HCT116 (cell line): ENCODE measurements around the gene LANCL3.
"Not testable (repeated sequence)": the region's sequence is repeated elsewhere in the genome, so short reads cannot be mapped to it uniquely, and the experiment has no call there.

Experiments
- EGR1 ChIP-seq: IDR thresholded peaks from 2 replicates; pipeline ENCODE4 v1.6.1; 2012; ENCODE audit warnings: low read depth
- EZH2 ChIP-seq: fragments of 200-600 bp; sonication (generic); IDR thresholded peaks from 2 replicates; pipeline ENCODE4 v1.6.1; 2017; ENCODE audit warnings: antibody characterized with exemption, mixed run types
- EZH2phosphoT487 ChIP-seq: fragments of 200-600 bp; IDR thresholded peaks from 2 replicates; pipeline ENCODE4 v1.6.1; 2018; ENCODE audit warnings: antibody characterized with exemption, borderline replicate concordance
- JUND ChIP-seq: IDR thresholded peaks from 2 replicates; pipeline ENCODE4 v1.6.1; 2012
- POLR2A ChIP-seq: IDR thresholded peaks from 2 replicates; pipeline ENCODE4 v1.7.0; 2011; ENCODE audit warnings: borderline replicate concordance; ENCODE audit not compliant: insufficient read depth, insufficient read length; ENCODE audit errors: extremely low read depth
- POLR2AphosphoS5 ChIP-seq: IDR thresholded peaks from 2 replicates; pipeline ENCODE4 v1.6.1; 2011; ENCODE audit warnings: mild to moderate bottlenecking, low read depth, low read length, moderate library complexity
- RAD21 ChIP-seq: IDR thresholded peaks from 2 replicates; pipeline ENCODE4 v1.6.1; 2012; ENCODE audit warnings: low read depth, mild to moderate bottlenecking
- SIN3A ChIP-seq: IDR thresholded peaks from 2 replicates; pipeline ENCODE4 v1.6.1; 2012; ENCODE audit warnings: low read depth
- ZNF274 ChIP-seq: fragments of 200-500 bp; sonication (Bioruptor generic); IDR thresholded peaks from 2 replicates; pipeline ENCODE4 v1.6.1; 2014; ENCODE audit warnings: mild to moderate bottlenecking, low read depth, low read length, inconsistent platforms
- TF ChIP-seq, protein P1 (sequence below), 3 experiments: fragments of 200-600 bp in 1 of 3; sonication (generic) in 1 of 3; IDR thresholded peaks in 2 of 3; conservative IDR thresholded peaks in 1 of 3; 2 replicates each; pipeline ENCODE4 v1.5.1; 2012 to 2017; ENCODE audit warnings: low read depth in 2 of 3, low read length in 2 of 3, antibody characterized with exemption in 1 of 3, borderline replicate concordance in 1 of 3, control low read depth in 1 of 3, mild to moderate bottlenecking in 1 of 3, mixed read lengths in 1 of 3, mixed run types in 1 of 3, moderate library complexity in 1 of 3; ENCODE audit not compliant: insufficient read depth in 1 of 3
- TF ChIP-seq, protein P2 (sequence below): IDR thresholded peaks from 2 replicates; pipeline ENCODE4 v1.6.1; 2012
- TF ChIP-seq, protein P3 (sequence below): IDR thresholded peaks from 2 replicates; pipeline ENCODE4 v1.6.1; 2012; ENCODE audit warnings: low read depth
- TF ChIP-seq, protein P4 (sequence below): IDR thresholded peaks from 2 replicates; pipeline ENCODE4 v1.6.1; 2011; ENCODE audit warnings: mild to moderate bottlenecking, low read length, moderate library complexity; ENCODE audit not compliant: insufficient replicate concordance; ENCODE audit errors: extremely low read depth

DNA sequence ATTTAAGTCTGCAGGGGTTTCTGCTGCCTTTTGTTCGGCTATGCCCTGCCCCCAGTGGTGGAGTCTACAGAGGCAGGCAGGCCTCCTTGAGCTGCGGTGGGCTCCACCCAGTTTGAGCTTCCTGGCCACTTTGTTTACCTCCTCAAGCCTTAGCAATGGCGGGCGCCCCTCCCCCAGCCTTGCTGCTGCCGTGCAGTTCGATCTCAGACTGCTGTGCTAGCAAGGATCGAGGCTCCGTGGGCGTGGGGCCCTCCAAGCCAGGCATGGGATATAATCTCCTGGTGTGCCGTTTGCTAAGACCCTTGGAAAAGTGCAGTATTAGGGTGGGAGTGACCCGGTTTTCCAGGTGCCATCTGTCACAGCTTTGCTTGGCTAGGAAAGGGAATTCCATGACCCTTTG lies 15.9 kb downstream of the LANCL3 start:
- TF ChIP-seq, protein P1, sequence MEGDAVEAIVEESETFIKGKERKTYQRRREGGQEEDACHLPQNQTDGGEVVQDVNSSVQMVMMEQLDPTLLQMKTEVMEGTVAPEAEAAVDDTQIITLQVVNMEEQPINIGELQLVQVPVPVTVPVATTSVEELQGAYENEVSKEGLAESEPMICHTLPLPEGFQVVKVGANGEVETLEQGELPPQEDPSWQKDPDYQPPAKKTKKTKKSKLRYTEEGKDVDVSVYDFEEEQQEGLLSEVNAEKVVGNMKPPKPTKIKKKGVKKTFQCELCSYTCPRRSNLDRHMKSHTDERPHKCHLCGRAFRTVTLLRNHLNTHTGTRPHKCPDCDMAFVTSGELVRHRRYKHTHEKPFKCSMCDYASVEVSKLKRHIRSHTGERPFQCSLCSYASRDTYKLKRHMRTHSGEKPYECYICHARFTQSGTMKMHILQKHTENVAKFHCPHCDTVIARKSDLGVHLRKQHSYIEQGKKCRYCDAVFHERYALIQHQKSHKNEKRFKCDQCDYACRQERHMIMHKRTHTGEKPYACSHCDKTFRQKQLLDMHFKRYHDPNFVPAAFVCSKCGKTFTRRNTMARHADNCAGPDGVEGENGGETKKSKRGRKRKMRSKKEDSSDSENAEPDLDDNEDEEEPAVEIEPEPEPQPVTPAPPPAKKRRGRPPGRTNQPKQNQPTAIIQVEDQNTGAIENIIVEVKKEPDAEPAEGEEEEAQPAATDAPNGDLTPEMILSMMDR (IDR thresholded peaks at IDR 0.05 in 2 of 3, conservative IDR thresholded peaks at IDR 0.05 in 1 of 3; ENCODE audit: borderline replicate concordance in 1 of 3, insufficient read depth in 1 of 3, low read depth in 2 of 3, low read length in 2 of 3): not testable (repeated sequence)
- TF ChIP-seq POLR2A, EZH2phosphoT487, EZH2, RAD21, POLR2AphosphoS5, SIN3A, JUND, ZNF274, EGR1: not testable (repeated sequence)
- TF ChIP-seq, protein P2, sequence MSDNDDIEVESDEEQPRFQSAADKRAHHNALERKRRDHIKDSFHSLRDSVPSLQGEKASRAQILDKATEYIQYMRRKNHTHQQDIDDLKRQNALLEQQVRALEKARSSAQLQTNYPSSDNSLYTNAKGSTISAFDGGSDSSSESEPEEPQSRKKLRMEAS: not testable (repeated sequence)
- TF ChIP-seq, protein P3, sequence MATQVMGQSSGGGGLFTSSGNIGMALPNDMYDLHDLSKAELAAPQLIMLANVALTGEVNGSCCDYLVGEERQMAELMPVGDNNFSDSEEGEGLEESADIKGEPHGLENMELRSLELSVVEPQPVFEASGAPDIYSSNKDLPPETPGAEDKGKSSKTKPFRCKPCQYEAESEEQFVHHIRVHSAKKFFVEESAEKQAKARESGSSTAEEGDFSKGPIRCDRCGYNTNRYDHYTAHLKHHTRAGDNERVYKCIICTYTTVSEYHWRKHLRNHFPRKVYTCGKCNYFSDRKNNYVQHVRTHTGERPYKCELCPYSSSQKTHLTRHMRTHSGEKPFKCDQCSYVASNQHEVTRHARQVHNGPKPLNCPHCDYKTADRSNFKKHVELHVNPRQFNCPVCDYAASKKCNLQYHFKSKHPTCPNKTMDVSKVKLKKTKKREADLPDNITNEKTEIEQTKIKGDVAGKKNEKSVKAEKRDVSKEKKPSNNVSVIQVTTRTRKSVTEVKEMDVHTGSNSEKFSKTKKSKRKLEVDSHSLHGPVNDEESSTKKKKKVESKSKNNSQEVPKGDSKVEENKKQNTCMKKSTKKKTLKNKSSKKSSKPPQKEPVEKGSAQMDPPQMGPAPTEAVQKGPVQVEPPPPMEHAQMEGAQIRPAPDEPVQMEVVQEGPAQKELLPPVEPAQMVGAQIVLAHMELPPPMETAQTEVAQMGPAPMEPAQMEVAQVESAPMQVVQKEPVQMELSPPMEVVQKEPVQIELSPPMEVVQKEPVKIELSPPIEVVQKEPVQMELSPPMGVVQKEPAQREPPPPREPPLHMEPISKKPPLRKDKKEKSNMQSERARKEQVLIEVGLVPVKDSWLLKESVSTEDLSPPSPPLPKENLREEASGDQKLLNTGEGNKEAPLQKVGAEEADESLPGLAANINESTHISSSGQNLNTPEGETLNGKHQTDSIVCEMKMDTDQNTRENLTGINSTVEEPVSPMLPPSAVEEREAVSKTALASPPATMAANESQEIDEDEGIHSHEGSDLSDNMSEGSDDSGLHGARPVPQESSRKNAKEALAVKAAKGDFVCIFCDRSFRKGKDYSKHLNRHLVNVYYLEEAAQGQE: not testable (repeated sequence)
- TF ChIP-seq, protein P4, sequence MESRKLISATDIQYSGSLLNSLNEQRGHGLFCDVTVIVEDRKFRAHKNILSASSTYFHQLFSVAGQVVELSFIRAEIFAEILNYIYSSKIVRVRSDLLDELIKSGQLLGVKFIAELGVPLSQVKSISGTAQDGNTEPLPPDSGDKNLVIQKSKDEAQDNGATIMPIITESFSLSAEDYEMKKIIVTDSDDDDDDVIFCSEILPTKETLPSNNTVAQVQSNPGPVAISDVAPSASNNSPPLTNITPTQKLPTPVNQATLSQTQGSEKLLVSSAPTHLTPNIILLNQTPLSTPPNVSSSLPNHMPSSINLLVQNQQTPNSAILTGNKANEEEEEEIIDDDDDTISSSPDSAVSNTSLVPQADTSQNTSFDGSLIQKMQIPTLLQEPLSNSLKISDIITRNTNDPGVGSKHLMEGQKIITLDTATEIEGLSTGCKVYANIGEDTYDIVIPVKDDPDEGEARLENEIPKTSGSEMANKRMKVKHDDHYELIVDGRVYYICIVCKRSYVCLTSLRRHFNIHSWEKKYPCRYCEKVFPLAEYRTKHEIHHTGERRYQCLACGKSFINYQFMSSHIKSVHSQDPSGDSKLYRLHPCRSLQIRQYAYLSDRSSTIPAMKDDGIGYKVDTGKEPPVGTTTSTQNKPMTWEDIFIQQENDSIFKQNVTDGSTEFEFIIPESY: not testable (repeated sequence)
